NOMO-1 treated with dmso at 0.1 percent for 144 hours (cell line): ENCODE measurements around the gene PDE3B.
"Not testable (repeated sequence)": the region's sequence is repeated elsewhere in the genome, so short reads cannot be mapped to it uniquely, and the experiment has no call there.

ENCODE experiments used
- DNase-seq: peaks from one replicate; lab custom pipeline; 2025; ENCODE audit not compliant: unreplicated experiment; lab: John Stamatoyannopoulos, UW

The PDE3B gene

DNA sequence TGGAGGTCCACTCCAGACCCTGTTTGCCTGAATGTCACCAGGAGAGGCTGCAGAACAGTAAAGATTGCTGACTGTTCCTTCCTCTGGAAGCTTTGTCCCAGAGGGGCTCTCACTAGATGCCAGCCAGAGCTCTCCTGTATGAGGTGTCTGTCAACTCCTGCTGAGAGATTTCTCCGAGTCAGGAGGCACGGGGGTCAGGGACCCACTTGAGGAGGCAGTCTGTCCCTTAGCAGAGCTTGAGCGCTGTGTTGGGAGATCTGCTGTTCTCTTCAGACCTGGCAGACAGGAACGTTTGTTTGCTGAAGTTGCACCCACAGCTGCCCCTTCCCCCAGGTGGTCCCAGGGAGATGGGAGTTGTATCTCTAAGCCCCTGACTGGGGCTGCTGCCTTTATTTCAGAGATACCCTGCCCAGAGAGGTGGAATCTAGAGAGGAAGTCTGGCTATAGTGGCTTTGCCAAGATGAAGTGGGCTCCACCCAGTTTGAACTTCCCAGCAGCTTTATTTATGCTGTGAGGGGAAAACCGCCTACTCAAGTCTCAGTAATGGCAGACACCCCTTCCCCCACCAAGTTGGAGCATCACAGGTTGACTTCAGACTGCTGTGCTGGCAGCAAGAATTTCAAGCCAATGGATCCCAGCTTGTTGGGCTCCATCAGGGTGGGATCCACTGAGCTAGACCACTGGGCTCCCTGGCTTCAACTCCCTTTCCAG, 99.4 kb downstream of the PDE3B start:
- no peak for DNase-seq

DNA sequence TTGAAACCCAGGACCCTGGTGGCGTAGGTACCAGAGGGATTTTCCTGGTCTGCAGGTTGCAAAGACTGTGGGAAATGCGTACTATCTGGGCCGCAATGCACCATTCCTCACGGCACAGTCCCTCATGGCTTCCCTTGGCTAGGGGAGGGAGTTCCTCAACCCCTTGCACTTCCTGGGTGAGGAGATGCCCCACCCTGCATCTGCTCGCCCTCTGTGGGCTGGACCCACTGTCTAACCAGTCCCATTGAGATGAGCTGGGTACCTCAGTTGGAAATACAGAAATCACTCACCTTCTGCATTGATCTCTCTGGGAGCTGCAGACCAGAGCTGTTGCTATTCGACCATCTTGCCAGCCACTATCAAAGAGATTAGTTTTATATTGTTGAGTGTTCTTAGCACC, 100.1 kb downstream of the PDE3B start:
- DNase-seq: not testable (repeated sequence)

DNA sequence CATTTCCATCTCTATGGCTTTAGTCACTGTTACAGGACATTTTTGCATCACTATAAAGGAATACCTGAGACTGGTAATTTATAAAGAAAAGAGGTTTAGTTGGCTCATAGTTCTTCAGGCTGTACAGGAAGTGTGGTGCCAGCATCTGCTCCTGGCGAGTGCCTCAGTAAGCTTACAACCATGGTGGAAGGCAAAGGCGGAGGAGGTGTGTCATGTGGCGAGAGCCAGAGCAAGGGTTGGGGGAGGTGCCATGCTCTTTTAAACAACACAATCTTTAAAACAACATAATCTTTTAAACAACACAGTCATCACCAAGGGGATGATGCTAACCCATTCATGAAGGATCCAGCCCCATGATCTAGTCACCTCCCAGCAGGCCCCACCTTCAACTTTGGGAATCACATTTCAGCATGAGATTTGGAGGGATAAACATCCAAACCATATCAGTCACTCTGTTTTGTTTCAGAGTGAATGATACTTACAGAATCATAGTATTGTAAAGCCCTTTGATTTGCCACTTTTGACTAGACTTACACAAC, 103.3 kb downstream of the PDE3B start:
- DNase-seq: no peak

DNA sequence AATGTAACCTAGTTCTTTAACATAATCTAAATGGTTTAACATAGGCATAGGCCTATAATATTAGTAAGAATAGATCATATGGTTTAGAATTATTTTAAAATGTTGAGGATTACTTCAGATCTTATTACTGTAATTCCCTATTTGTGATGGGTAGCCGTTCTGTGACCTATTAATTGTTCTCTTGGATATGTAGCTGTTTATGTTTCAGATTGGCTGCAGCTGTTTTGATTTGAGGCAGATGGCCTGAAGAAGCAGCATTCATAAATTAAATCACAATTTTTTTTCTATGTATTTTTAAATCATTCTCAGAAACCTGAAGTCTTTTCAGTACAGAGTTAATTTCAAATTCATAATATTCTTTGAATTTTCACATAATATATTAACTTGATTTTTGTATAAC, 104.5 kb downstream of the PDE3B start:
- DNase-seq: no peak

DNA sequence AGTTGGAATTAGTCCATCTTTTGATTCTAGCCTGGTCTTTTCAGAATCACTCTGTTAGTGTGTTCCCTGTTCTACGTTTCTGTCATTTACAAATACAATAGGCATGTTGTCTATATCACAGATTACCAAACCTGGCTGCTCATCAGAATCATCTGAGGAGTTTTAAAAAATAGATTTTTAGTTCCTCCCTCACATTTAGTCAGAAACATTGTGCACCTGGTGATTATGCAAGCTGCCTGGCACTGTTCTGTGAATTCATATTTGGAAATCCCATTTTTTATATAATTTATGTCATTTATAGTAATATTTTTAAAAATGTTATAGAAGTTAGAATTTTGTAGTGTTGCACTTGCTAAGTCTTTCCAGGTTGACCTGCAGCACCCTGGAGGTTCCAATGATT, 107.3 kb downstream of the PDE3B start:
- no peak for DNase-seq

DNA sequence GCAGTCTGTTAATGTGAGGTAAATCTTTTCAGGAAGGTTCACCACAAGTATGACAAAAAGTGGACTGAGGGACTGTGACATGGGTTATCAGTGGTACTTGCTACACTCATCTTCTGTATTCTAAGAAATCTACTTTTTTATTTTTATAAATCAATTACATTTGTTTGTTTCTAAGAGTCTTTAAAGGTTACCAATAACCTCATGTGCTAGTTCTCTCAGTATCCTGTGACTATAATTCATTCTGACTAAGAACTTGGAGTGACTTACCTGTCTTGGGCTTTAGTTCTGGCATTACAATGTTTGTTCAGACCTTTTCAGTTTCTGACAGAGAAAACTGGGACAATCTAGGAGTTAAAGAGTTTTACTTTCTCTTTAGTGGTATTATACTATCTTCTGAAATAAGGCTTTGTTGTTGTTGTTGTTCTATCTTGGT, 108.4 kb downstream of the PDE3B start:
- no peak for DNase-seq

DNA sequence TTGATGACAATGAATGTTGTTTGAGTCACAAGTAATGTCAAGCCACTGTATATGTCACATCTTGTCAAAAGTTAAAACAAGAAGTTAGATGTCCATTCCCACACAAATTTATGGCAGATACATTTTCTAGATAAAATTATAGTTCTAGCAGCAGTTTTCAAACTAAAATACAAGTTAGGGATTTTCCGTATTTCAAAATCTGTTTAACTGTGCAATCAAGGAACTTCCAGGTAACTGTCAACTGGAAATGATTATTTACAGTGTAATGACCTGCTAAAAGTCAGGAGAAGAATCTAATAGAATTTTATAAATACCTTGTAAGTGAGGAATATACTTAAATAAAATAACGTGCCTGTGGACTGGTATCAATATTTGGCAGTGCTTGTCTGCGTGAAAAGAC, 111.5 kb downstream of the PDE3B start:
- no peak for DNase-seq

DNA sequence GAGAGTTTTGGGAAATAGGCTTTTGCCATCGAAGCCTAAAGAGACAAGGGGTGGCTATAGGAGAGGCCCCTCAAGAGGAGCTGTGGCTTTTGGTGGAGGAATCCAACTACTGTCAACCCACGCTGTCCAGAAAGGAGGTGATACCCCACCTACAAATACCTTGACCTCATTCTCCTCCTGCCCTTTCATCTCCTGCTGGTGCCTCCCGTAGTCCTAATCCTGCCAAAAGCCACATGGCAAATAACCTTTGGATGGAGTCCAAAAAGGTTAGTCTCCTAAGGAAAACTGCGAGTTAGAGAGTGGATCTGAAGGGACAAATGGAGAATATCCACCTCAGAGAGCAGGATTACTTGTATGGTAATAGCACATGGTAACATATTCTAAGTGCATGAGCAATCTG, 112.7 kb downstream of the PDE3B start:
- DNase-seq: no peak

DNA sequence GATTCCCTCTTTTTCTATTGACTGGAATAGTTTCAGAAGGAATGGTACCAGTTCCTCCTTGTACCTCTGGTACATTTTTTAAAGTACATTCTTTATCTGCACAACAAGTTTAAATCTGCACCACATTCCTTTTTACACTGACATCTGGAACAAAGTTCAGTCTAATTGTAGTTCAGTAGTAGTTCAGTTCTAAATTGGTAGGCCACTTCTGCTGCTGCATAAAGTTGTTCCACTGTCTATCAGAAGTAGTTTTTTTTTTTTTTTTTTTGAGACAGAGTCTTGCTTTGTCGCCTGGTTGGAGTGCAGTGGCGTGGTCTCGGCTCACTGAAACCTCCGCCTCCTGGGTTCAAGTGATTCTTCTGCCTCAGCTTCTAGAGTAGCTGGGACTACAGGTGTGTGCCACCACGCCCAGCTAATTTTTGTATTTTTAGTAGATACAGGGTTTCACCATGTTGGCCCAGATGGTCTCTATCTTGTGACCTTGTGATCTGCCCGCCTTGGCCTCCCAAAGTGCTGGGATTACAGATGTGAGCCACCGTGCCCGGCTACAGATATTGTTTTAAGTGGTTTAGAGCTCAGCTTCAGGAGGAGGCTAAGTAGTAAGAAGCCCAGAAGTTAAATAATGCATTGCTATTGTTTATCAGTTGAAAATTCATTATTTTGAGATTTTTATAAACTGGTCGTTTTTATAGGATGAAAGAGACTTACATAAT, 115.9 kb downstream of the PDE3B start:
- not testable (repeated sequence) for DNase-seq

DNA sequence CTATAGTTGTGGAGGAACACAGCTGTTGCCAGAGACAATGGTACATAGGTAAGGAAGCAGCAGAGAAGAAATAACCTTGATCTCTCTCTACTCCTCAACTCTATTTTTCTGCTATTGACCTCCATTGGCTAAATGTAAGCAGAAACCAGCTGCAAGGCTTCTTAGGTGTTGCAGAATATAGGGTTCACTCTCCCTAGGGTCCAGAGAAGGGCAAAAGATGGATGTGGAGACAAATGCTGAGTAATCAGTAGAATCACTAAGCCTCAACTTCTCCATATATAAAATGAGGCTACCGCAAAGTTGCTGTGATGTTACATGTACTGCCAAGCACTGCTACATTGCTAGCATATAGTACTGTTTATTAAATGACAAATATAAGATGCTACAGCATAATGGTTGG, 120.6 kb downstream of the PDE3B start:
- no peak for DNase-seq

DNA sequence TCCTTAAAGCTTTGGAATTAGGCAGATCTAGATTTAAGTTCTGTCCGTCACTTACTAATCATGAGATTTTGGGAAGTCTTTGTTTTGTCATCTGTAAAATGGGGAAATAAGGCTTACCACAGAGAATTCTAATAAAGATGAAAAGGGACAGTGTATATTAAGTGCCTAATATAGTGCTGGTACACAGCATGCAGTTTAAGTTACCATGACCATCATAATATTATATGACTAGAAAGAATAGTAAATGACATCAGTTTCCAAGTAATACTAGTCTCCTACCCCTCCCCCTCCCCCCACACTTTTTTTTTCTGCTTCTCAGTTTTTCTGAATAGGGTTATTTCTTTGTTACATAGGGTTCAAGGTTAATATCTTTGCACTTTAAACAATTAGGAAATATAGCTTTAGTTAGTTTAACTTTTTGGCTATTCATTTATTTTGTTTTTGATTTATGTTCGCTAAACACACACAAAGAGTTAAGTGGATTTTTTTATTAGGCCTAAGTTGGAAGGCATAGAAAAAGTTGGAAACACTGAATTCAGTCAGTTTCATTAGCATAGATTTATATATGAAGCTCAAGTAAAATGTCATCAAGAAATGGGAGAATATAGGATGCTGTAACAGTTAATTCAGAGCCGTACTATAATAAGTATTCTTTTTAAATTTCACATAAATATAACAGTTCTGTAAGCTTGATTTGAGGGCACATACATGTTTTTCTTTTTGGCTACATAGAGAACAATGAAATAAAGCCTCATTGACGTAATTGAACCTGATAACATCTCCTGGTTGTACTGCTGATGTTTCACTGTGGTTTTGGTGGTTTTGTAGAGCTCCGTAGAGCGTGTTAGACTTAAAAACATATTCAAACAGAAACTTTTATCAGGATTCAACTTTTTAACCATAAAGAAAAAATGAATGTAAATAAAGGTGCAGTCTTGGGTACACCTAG, 121.2 kb downstream of the PDE3B start:
- no peak for DNase-seq

DNA sequence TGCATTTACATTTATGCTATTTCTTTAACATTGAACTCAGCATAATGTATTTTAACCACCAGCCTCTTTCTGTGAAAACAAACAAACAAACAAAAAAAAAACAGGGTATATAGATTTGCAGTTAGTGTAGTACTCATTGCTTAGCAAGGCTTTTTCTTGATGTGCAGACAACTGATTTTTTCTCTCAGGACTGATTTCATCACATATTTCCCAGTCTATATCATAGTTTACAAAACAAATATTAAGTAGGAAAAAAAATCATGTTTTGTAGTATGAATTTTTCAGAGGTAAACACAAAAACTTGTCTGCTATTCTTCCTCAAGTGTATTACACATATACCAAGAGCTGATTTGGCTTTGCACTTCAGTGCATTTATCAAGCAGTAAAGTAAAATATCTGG, 123.0 kb downstream of the PDE3B start:
- DNase-seq: no peak

DNA sequence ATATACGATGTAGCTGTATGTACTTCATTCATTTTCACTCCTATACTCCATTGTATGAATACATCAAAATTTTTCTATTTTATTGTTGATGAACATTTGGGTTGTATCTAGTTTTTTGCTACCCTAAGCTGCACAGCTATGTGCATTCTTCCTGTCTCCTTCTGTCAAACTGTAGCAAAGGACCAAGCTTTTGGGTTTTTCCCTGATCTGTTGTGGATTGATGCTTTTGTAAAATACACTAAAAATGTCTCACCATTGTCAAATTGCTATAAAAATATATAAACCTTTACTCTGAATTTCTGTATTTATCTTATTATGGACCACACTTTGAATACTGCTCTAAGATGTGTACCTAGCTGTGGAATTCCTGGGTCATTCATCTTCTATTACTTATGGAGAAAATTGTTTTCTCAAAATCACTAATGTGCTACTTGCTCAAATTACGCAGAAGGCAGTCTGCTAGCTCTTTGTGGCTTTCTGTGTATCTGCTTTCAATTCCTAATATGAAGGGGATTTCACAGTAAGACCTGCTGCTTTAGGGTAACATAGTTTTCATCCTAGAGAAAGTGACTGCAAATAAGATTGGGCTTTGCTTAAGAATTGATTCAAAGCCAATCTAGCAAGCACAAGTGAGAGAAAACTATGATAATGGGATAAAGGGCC, 125.1 kb downstream of the PDE3B start:
- DNase-seq: no peak

DNA sequence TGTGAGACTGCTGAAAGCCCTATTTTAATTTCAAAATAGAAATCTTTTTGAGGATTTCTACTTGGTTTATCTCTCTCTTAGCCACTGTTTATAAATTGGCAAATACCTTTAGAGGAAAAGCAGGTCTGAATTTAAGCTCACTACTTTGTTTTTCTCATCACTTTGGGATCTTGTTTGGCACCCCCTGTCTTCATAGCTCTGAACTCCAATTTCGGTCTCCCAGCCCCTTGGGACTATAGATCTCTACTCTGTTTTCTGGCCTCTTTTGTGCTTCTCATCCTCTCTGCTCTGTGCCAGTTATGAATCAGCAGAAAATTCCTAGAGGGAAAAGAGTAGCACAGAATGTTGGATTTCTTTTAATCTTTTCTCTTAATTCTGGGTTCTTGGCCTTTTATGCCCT, 130.2 kb downstream of the PDE3B start:
- DNase-seq: no peak

DNA sequence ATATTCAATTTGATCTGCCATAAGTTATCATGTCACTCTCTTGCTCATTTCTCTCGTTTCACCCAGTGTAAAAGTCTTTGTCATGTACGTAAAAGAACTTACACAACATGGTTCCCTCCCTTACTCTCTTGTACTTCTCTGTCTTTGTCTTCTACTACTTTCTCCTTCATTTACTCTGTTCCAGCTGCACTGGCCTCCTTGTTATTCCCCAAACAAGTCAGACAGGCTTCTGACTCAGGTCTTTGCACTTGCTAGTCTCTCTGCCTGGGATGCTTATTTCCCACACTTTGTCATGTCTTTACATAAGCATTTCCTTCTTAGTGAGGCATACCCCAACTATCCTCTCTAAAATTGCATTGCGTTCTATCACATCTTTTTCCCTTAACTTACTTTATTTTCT, 131.1 kb downstream of the PDE3B start:
- no peak for DNase-seq

DNA sequence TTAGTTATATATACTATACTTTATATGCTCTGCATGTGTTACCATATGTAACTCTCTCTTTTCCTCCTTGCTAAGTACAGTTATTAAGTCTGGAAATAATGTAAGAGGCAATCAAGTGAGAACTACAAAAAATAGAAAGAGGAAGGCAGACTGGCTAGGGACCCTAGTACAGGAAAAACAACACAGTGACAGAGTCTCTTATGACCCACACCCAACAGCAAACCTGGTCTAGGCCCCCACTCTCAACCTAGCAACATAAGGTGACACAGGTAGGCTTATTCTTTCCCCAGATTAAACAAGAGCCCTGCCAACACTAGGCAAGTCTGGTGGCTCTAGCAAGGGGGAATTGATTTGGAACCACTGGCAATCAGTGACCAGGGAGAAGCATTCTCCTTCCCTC, 132.3 kb downstream of the PDE3B start:
- DNase-seq: no peak

DNA sequence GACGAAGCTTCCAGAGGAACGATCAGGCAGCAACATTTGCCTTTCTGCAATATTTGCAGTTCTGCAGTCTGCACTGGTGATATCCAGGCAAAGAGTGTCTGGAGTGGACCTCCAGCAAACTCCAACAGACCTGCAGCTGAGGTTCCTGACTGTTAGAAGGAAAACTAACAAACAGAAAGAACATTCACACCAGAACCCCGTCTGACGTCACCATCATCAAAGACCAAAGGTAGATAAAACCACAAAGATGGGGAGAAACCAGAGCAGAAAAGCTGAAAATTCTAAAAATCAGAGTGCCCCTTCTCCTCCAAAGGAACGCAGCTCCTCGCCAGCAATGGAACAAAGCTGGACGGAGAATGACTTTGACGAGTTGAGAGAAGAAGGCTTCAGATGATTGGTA, 134.9 kb downstream of the PDE3B start:
- not testable (repeated sequence) for DNase-seq

DNA sequence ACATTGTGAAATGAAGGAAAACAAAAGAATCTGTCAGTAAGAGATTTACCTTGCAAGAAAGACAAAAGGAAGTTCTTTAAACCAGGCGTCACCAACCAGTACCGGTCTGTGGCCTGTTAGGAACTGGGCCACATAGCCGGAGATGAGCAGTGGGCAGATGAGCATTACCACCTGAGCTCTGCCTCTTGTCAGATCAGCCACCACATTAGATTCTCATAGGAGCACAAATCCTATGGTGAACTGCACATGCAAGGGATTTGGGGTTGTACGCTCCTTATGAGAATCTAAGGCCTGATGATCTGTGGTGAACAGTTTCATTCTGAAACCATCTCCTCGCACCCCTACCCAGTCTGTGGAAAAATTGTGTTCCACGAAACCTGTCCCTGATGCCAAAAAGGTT, 140.2 kb downstream of the PDE3B start:
- DNase-seq: no peak

DNA sequence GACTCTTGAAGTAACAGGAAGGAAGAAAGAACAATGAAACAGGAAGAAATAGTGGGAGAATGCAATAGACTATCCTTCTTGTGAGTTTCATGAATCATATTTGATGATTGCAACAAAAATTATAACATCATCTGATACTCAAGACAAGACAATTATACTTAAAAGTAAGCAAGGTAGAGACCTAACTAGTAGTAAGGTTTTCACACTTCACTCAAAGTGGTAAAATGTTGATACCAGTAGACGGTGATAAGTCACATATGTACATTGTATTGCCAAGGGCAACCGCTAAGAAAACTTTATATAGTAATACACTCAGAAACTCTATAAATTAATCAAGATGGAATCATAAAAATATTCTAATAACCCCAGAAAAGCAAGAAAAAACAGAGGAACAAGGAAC, 140.6 kb downstream of the PDE3B start:
- DNase-seq: no peak

DNA sequence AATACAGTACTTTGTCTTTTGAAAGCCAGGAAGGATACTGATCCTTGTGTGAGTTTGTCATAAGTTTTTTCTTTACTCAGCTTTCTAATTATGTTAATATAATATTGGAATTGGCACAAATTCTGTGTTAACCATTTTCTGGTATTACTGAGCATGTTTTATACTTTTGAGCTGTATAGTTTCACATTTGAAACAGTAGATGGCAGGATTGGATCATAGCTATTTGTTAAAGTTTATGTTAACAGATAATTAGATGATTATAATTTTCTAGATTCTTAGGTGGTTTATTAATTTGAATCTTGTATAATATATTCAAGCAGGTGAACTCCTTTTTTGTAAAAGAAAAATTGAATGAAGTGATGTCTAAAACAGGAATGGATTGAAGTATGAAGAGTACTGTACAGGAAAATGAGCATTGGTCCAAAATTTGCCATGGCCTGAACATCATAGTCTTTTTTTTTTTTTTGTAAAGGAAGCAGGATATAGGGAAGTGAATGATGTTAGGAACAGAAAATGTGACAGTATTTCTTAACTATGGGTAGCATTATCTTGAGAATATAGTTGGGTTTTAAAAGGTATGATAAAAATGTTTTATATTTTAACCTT, 146.4 kb downstream of the PDE3B start:
- DNase-seq: no peak
